Duodenal mucosa (tissue), 2 donors: ENCODE results near the gene WASHC4.
"Not testable (repeated sequence)": the region's sequence is repeated elsewhere in the genome, so short reads cannot be mapped to it uniquely, and the experiment has no call there.

Experiments
- H3K27ac ChIP-seq: one replicate; pipeline ENCODE4 v1.7.0; 2013; ENCODE audit warnings: low read depth, low read length
- H3K27me3 ChIP-seq, 2 donors: one replicate each; pipeline ENCODE4 v1.7.0; 2013; ENCODE audit warnings: low read length in 2 of 2, control low read depth in 1 of 2; ENCODE audit not compliant: insufficient read depth in 2 of 2, control insufficient read depth in 1 of 2
- H3K36me3 ChIP-seq, 2 donors: one replicate each; pipeline ENCODE4 v1.7.0; 2013; ENCODE audit warnings: low read length in 2 of 2, control low read depth in 1 of 2; ENCODE audit not compliant: insufficient read depth in 2 of 2, control insufficient read depth in 1 of 2
- H3K4me1 ChIP-seq, 2 donors: one replicate each; pipeline ENCODE4 v1.7.0; 2013; ENCODE audit warnings: low read length in 2 of 2, control low read depth in 1 of 2; ENCODE audit not compliant: insufficient read depth in 2 of 2, control insufficient read depth in 1 of 2
- H3K4me3 ChIP-seq, 2 donors: one replicate each; pipeline ENCODE4 v1.7.0; 2013; ENCODE audit warnings: low read length in 2 of 2, low read depth in 1 of 2
- H3K9ac ChIP-seq, 2 donors: one replicate each; pipeline ENCODE4 v1.7.0; 2013; ENCODE audit warnings: low read length in 2 of 2, low read depth in 1 of 2
- H3K9me3 ChIP-seq, 2 donors: one replicate each; pipeline ENCODE4 v1.7.0; 2013; ENCODE audit warnings: low read length in 2 of 2, control low read depth in 1 of 2; ENCODE audit not compliant: control insufficient read depth in 1 of 2

WASHC4 gene

DNA sequence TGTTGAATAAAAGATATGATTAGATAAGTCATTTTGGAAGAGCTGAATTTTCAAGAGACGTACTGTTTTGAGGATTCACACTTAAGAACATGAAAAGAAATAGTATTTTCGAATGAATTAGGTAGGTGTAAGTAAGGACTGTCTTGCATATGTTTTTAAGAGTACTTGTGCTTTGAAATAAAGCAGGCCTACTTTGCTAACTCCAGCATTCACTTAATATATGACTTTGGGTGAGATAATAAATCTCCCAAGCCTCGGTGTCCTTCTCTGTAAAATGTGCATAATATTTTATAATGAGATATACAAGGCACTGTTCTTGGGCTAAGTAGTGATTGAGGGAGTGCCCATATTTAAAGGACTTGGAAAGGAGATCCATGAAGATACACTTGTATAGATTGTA, 54.6 kb downstream of the WASHC4 start:
- Histone ChIP-seq H3K27me3 (no peaks in the 10 kb centered on the region), H3K4me3 (no peak overlapping the region), H3K36me3 (peaks cover 31 to 67% of the 10 kb centered on the region in 2 donors), H3K9me3 (no peaks in the 10 kb centered on the region), H3K27ac (no peak overlapping the region), H3K4me1 (no peaks in the 10 kb centered on the region), H3K9ac (no peak overlapping the region)

- Histone ChIP-seq H3K9me3 (no peaks in the 10 kb centered on the region), H3K27me3 (no peaks in the 10 kb centered on the region), H3K9ac (no peak overlapping the region), H3K4me1 (no peaks in the 10 kb centered on the region), H3K36me3 (peaks cover 24 to 60% of the 10 kb centered on the region in 2 donors), H3K4me3 (no peak overlapping the region), H3K27ac (no peak overlapping the region)
These were observed 56.5 kb downstream of the WASHC4 start for GRCh38 chr12:105164068-105164467.

GRCh38 chr12:105166736-105167135, 59.2 kb downstream of the WASHC4 start:
- Histone ChIP-seq H3K4me1 (no peaks in the 10 kb centered on the region), H3K36me3 (peaks cover 22 to 64% of the 10 kb centered on the region in 2 donors), H3K27ac (no peak overlapping the region), H3K27me3 (no peaks in the 10 kb centered on the region), H3K9ac (no peak overlapping the region), H3K4me3 (no peak overlapping the region), H3K9me3 (no peaks in the 10 kb centered on the region)

DNA sequence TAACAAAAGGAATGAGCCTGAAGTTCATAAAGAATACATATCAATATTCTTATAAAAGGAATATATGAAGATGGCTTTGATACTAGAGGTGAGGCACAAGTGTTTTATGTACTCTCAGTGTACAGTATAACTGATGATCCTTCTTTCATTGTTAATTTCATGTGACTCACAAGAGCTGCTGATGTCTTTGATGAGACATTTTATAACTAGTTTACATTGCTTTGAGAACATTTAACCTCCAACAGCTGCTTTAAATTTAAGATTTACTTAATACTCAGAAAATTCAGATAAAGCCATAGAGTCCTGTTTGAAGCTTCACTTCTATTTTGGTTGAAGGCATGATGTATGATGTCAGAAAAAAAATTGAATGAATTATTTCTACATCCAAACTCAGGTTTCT, 59.8 kb downstream of the WASHC4 start:
- Histone ChIP-seq H3K36me3 (peaks cover 22 to 58% of the 10 kb centered on the region in 2 donors), H3K4me3 (no peak overlapping the region), H3K9me3 (no peaks in the 10 kb centered on the region), H3K27ac (no peak overlapping the region), H3K9ac (no peak overlapping the region), H3K27me3 (no peaks in the 10 kb centered on the region), H3K4me1 (no peaks in the 10 kb centered on the region)

- H3K9me3 ChIP-seq, result no peaks in the 10 kb centered on the region
- peaks cover 22 to 52% of the 10 kb centered on the region in 2 donors for H3K36me3 ChIP-seq
- H3K4me3 ChIP-seq, result no peak overlapping the region
- H3K4me1 ChIP-seq, result no peaks in the 10 kb centered on the region
- no peak overlapping the region for H3K9ac ChIP-seq
- no peak overlapping the region for H3K27ac ChIP-seq
- H3K27me3 ChIP-seq, result no peaks in the 10 kb centered on the region
These were observed 60.5 kb downstream of the WASHC4 start for GRCh38 chr12:105168006-105168405.

DNA sequence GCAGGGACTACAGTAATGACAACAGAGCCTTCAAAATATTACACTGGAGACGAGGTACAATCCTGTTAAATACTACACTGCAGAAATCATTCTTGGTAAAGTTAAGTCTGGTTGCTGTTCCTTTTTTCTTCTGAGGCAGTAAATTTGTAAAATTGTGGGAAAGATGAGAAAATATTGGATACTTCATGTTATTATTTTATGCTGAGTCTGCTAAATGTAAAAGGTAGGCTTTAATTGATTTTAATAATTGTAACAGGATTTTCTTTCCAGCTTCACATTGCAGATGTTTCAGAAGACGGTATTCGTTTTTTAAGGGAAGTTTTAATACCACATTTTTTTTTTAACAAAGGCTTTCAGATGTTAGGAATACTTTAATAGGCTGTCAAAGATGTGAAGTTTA, 62.6 kb downstream of the WASHC4 start:
- Histone ChIP-seq H3K9ac (no peak overlapping the region), H3K36me3 (peaks cover 7 to 51% of the 10 kb centered on the region in 2 donors), H3K4me1 (no peaks in the 10 kb centered on the region), H3K9me3 (no peaks in the 10 kb centered on the region), H3K27me3 (no peaks in the 10 kb centered on the region), H3K27ac (no peak overlapping the region), H3K4me3 (no peak overlapping the region)

DNA sequence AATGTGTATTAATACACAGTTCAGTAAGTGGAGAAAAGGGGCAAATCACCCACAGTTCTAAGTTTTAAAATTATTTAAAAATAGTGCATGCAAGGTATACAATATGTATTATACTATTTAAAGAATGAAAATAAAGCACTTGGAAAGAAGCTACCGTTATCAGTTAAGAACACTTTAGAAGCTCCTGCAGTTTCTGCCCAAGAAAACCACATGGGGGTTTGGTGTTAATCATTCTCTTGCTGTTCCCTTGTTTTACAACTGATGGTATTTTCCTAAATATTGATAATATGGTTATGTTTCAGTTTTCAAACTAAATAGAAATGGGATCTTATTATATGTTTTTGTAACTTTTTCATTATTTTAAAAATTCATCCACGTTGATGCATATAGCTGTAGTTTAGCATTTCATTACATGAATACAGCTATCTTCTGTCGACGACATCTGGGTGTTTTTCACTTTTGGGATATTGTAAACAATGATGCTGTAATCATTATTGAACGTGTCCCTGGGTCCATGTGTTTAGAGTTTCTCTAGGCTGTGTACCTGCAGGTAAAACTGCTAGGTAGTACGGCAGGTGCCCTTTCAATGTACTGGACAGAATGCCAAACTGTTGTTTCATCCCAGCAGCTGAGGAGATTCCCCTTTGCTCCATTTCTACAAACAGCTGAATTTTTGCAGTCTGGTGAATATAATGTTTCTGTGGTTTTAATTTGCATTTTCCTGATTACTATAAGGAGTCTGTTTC, 64.3 kb downstream of the WASHC4 start:
- no peak overlapping the region for H3K27ac ChIP-seq
- peaks cover 17 to 51% of the 10 kb centered on the region in 2 donors for H3K36me3 ChIP-seq
- no peak overlapping the region for H3K9ac ChIP-seq
- no peak overlapping the region for H3K4me3 ChIP-seq
- no peaks in the 10 kb centered on the region for H3K4me1 ChIP-seq
- no peaks in the 10 kb centered on the region for H3K27me3 ChIP-seq
- no peaks in the 10 kb centered on the region for H3K9me3 ChIP-seq

GRCh38 chr12:105175397-105175990, 68.0 kb downstream of the WASHC4 start:
- Histone ChIP-seq H3K36me3 (peaks cover 17 to 37% of the 10 kb centered on the region in 2 donors), H3K27ac (no peak overlapping the region), H3K9me3 (no peaks in the 10 kb centered on the region), H3K9ac (no peak overlapping the region), H3K4me1 (no peaks in the 10 kb centered on the region), H3K27me3 (no peaks in the 10 kb centered on the region), H3K4me3 (no peak overlapping the region)

DNA sequence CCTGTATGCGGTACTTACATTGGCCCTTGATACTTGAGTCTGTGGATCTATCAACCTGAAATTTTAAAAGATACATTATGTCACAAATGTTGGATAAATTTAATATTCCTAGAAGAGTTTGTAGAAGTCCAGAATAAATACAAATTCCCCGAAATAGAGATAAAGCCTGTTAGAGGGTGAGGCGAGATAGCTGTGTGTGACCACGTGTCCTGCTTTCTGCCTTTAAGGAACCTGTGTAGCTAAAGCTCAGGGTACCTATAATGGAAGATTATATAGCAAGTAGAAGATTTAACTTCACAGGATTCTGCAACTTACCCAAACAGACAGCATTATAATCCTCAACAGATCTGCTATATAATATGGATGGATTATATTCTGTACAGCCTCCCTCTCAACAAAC, 69.7 kb downstream of the WASHC4 start:
- no peak overlapping the region for H3K27ac ChIP-seq
- no peak overlapping the region for H3K9ac ChIP-seq
- no peaks in the 10 kb centered on the region for H3K27me3 ChIP-seq
- H3K36me3 ChIP-seq, result peaks cover 17 to 31% of the 10 kb centered on the region in 2 donors
- no peaks in the 10 kb centered on the region for H3K9me3 ChIP-seq
- H3K4me1 ChIP-seq, result no peaks in the 10 kb centered on the region
- H3K4me3 ChIP-seq, result no peak overlapping the region

DNA sequence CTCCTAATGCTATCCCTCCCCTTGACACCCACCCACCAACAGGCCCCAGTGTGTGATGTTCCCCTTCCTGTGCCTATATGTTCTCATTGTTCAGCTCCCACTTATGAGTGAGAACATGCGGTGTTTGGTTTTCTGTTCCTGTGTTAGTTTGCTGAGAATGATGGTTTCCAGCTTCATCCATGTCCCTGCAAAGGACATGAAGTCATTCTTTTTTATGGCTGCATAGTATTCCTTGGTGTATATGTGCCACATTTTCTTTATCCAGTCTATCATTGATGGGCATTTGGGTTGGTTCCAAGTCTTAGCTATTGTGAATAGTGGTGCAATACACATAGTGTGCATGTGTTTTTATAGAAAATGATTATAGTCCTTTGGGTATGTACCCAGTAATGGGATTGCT, 71.6 kb downstream of the WASHC4 start:
- H3K9me3 ChIP-seq, H3K27ac ChIP-seq, H3K4me1 ChIP-seq, H3K4me3 ChIP-seq, H3K9ac ChIP-seq, H3K27me3 ChIP-seq: not testable (repeated sequence)
- peaks cover 17 to 23% of the 10 kb centered on the region in 2 donors for H3K36me3 ChIP-seq
